HEK293T (cell line): ENCODE measurements around the gene PPDPF.

Experiments used
- BHLHE40 ChIP-seq: fragments of 450-650 bp; IDR thresholded peaks from 2 replicates; pipeline ENCODE4 v1.6.1; 2016; ENCODE audit warnings: mild to moderate bottlenecking, moderate library complexity, borderline replicate concordance
- ELF4 ChIP-seq: fragments of 450-650 bp; IDR thresholded peaks from 2 replicates; pipeline ENCODE4 v1.6.1; 2017; ENCODE audit warnings: antibody characterized with exemption

GRCh38 chr20:63548542-63548941 is 28.0 kb downstream of the PPDPF start:
- TF ChIP-seq BHLHE40 (no peak), ELF4 (no peak)
